DND-41 (cell line): ENCODE results near the gene TMEM250.

Experiments used
- EZH2 ChIP-seq: IDR thresholded peaks from 3 replicates; pipeline ENCODE4 v1.6.1; 2012; ENCODE audit warnings: borderline replicate concordance, low read depth, mild to moderate bottlenecking, moderate library complexity, low read length, inconsistent platforms; ENCODE audit not compliant: severe bottlenecking
- TF ChIP-seq, protein P1 (sequence below): IDR thresholded peaks from 2 replicates; pipeline ENCODE4 v1.5.1; 2012; ENCODE audit warnings: borderline replicate concordance, low read length, moderate library complexity, mild to moderate bottlenecking; ENCODE audit not compliant: poor library complexity, severe bottlenecking; ENCODE audit errors: extremely low read depth

DNA sequence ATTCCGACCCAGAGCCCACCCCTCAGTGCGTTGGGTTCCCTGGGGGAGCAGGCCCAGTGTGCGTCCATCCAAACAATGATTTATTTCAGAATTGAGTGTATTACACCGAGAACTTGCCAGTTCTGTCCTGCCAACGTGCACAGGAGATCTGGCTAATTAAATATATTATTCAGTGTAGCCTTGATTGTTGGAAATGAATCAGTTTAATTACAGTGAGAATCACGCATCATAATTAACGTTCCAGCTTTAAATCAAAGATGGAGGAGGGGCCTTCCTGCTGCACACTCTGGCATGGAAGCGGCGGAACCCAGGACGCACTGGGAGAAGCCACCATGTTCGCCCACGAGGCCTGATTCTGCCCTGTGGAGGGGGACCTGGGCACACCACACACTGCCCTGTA lies 30.7 kb upstream of the TMEM250 start:
- TF ChIP-seq, protein P1, sequence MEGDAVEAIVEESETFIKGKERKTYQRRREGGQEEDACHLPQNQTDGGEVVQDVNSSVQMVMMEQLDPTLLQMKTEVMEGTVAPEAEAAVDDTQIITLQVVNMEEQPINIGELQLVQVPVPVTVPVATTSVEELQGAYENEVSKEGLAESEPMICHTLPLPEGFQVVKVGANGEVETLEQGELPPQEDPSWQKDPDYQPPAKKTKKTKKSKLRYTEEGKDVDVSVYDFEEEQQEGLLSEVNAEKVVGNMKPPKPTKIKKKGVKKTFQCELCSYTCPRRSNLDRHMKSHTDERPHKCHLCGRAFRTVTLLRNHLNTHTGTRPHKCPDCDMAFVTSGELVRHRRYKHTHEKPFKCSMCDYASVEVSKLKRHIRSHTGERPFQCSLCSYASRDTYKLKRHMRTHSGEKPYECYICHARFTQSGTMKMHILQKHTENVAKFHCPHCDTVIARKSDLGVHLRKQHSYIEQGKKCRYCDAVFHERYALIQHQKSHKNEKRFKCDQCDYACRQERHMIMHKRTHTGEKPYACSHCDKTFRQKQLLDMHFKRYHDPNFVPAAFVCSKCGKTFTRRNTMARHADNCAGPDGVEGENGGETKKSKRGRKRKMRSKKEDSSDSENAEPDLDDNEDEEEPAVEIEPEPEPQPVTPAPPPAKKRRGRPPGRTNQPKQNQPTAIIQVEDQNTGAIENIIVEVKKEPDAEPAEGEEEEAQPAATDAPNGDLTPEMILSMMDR: no peak
- no peak for TF ChIP-seq EZH2
